Measurements from ENCODE around the gene MYBPC1.

MYBPC1 gene

GRCh38 chr12:101722392-101722791, 127.6 kb downstream of the MYBPC1 start:
- Histone ChIP-seq H3K14ac (ENCODE audit: low read length) (no peak overlapping the region), H3K9me3 (replicated peaks in 1 of 2; ENCODE audit: control insufficient read depth in 2 of 2, insufficient read depth in 1 of 2, low read depth in 1 of 2, low read length in 2 of 2) (no peaks in the 10 kb centered on the region), H3K4me1 (ENCODE audit: control insufficient read depth in 2 of 2, insufficient read depth in 1 of 2, low read depth in 1 of 2, low read length in 2 of 2) (no peaks in the 10 kb centered on the region), H2AK5ac (ENCODE audit: low read depth, low read length) (no peak overlapping the region), H3K79me1 (ENCODE audit: low read depth, low read length) (no peaks in the 10 kb centered on the region), H3K27me3 (ENCODE audit: control insufficient read depth in 3 of 3, insufficient read depth in 3 of 3, low read depth in 1 of 3, low read length in 3 of 3) (no peaks in the 10 kb centered on the region), H3K36me3 (replicated peaks in 1 of 2; ENCODE audit: control insufficient read depth in 2 of 2, insufficient read depth in 2 of 2, low read length in 2 of 2) (peaks cover 0 to 2% of the 10 kb centered on the region in 2 donors), H3K18ac (ENCODE audit: low read length) (no peak overlapping the region), H3K27ac (replicated peaks; ENCODE audit: low read length) (no peak overlapping the region), H2BK5ac (ENCODE audit: low read length) (no peak overlapping the region), H3K4me3 (ENCODE audit: low read length in 2 of 2) (no peak overlapping the region), H3K4ac (ENCODE audit: low read length) (no peak overlapping the region), H4K91ac (ENCODE audit: low read depth, low read length, poor library complexity) (no peak overlapping the region), H3K9ac (ENCODE audit: low read depth, low read length, poor library complexity) (no peak overlapping the region), H3K23ac (ENCODE audit: low read depth, low read length, poor library complexity) (no peak overlapping the region), H2AFZ (ENCODE audit: low read length) (no peak overlapping the region), H2BK120ac (ENCODE audit: low read depth, low read length) (no peak overlapping the region), H2BK12ac (ENCODE audit: low read length) (no peak overlapping the region), H2BK15ac (ENCODE audit: low read length) (no peak overlapping the region), H3K4me2 (ENCODE audit: insufficient read depth, low read length, poor library complexity, severe bottlenecking) (no peak overlapping the region), H4K8ac (ENCODE audit: low read depth, low read length) (no peak overlapping the region)
- DNase-seq (ENCODE audit: low spot score) = no peak
- WGBS, 2 donors (ENCODE audit: extremely low coverage in 2 of 2, insufficient read length in 2 of 2, insufficient replicate concordance in 1 of 2) = no CpG with 5 or more reads among the region's 4 CpGs

GRCh38 chr12:101727098-101727497, 132.3 kb downstream of the MYBPC1 start:
- H3K4me1 ChIP-seq (ENCODE audit: control insufficient read depth in 2 of 2, insufficient read depth in 1 of 2, low read depth in 1 of 2, low read length in 2 of 2) = no peaks in the 10 kb centered on the region
- no peak overlapping the region for H3K23ac ChIP-seq (ENCODE audit: low read depth, low read length, poor library complexity)
- no peak overlapping the region for H2AFZ ChIP-seq (ENCODE audit: low read length)
- no peak overlapping the region for H3K4ac ChIP-seq (ENCODE audit: low read length)
- H2BK5ac ChIP-seq (ENCODE audit: low read length) = no peak overlapping the region
- H3K4me2 ChIP-seq (ENCODE audit: insufficient read depth, low read length, poor library complexity, severe bottlenecking) = no peak overlapping the region
- no peak overlapping the region for H4K91ac ChIP-seq (ENCODE audit: low read depth, low read length, poor library complexity)
- DNase-seq (ENCODE audit: low spot score) = no peak
- no peak overlapping the region for H3K27ac ChIP-seq (replicated peaks; ENCODE audit: low read length)
- H3K36me3 ChIP-seq (replicated peaks in 1 of 2; ENCODE audit: control insufficient read depth in 2 of 2, insufficient read depth in 2 of 2, low read length in 2 of 2) = peaks cover 0 to 2% of the 10 kb centered on the region in 2 donors
- H4K8ac ChIP-seq (ENCODE audit: low read depth, low read length) = no peak overlapping the region
- H2BK15ac ChIP-seq (ENCODE audit: low read length) = no peak overlapping the region
- H2AK5ac ChIP-seq (ENCODE audit: low read depth, low read length) = no peak overlapping the region
- H3K27me3 ChIP-seq (ENCODE audit: control insufficient read depth in 3 of 3, insufficient read depth in 3 of 3, low read depth in 1 of 3, low read length in 3 of 3) = no peaks in the 10 kb centered on the region
- no peaks in the 10 kb centered on the region for H3K9me3 ChIP-seq (replicated peaks in 1 of 2; ENCODE audit: control insufficient read depth in 2 of 2, insufficient read depth in 1 of 2, low read depth in 1 of 2, low read length in 2 of 2)
- H3K4me3 ChIP-seq (ENCODE audit: low read length in 2 of 2) = no peak overlapping the region
- no peak overlapping the region for H3K18ac ChIP-seq (ENCODE audit: low read length)
- H2BK12ac ChIP-seq (ENCODE audit: low read length) = no peak overlapping the region
- H3K14ac ChIP-seq (ENCODE audit: low read length) = no peak overlapping the region
- H3K79me1 ChIP-seq (ENCODE audit: low read depth, low read length) = no peaks in the 10 kb centered on the region
- H2BK120ac ChIP-seq (ENCODE audit: low read depth, low read length) = no peak overlapping the region
- H3K9ac ChIP-seq (ENCODE audit: low read depth, low read length, poor library complexity) = no peak overlapping the region

GRCh38 chr12:101729842-101730241, 135.1 kb downstream of the MYBPC1 start:
- Histone ChIP-seq H3K4ac (ENCODE audit: low read length) (no peak overlapping the region), H3K23ac (ENCODE audit: low read depth, low read length, poor library complexity) (no peak overlapping the region), H3K27ac (replicated peaks; ENCODE audit: low read length) (no peak overlapping the region), H3K9me3 (replicated peaks in 1 of 2; ENCODE audit: control insufficient read depth in 2 of 2, insufficient read depth in 1 of 2, low read depth in 1 of 2, low read length in 2 of 2) (no peaks in the 10 kb centered on the region), H3K14ac (ENCODE audit: low read length) (no peak overlapping the region), H3K4me3 (ENCODE audit: low read length in 2 of 2) (no peak overlapping the region), H2AK5ac (ENCODE audit: low read depth, low read length) (no peak overlapping the region), H2BK15ac (ENCODE audit: low read length) (no peak overlapping the region), H4K8ac (ENCODE audit: low read depth, low read length) (no peak overlapping the region), H2BK5ac (ENCODE audit: low read length) (no peak overlapping the region), H2AFZ (ENCODE audit: low read length) (no peak overlapping the region), H4K91ac (ENCODE audit: low read depth, low read length, poor library complexity) (no peak overlapping the region), H3K36me3 (replicated peaks in 1 of 2; ENCODE audit: control insufficient read depth in 2 of 2, insufficient read depth in 2 of 2, low read length in 2 of 2) (peaks cover 0 to 3% of the 10 kb centered on the region in 2 donors), H3K27me3 (ENCODE audit: control insufficient read depth in 3 of 3, insufficient read depth in 3 of 3, low read depth in 1 of 3, low read length in 3 of 3) (no peaks in the 10 kb centered on the region), H2BK120ac (ENCODE audit: low read depth, low read length) (no peak overlapping the region), H3K79me1 (ENCODE audit: low read depth, low read length) (no peaks in the 10 kb centered on the region), H3K4me2 (ENCODE audit: insufficient read depth, low read length, poor library complexity, severe bottlenecking) (no peak overlapping the region), H3K9ac (ENCODE audit: low read depth, low read length, poor library complexity) (no peak overlapping the region), H3K18ac (ENCODE audit: low read length) (no peak overlapping the region), H2BK12ac (ENCODE audit: low read length) (no peak overlapping the region), H3K4me1 (ENCODE audit: control insufficient read depth in 2 of 2, insufficient read depth in 1 of 2, low read depth in 1 of 2, low read length in 2 of 2) (no peaks in the 10 kb centered on the region)
- DNase-seq (ENCODE audit: low spot score) = no peak

GRCh38 chr12:101732318-101732717, 137.5 kb downstream of the MYBPC1 start:
- Histone ChIP-seq H2BK5ac (ENCODE audit: low read length) (no peak overlapping the region), H3K4me2 (ENCODE audit: insufficient read depth, low read length, poor library complexity, severe bottlenecking) (no peak overlapping the region), H2BK120ac (ENCODE audit: low read depth, low read length) (no peak overlapping the region), H3K4me1 (ENCODE audit: control insufficient read depth in 2 of 2, insufficient read depth in 1 of 2, low read depth in 1 of 2, low read length in 2 of 2) (no peaks in the 10 kb centered on the region), H2AK5ac (ENCODE audit: low read depth, low read length) (no peak overlapping the region), H2BK15ac (ENCODE audit: low read length) (no peak overlapping the region), H2BK12ac (ENCODE audit: low read length) (no peak overlapping the region), H3K27me3 (ENCODE audit: control insufficient read depth in 3 of 3, insufficient read depth in 3 of 3, low read depth in 1 of 3, low read length in 3 of 3) (no peaks in the 10 kb centered on the region), H3K18ac (ENCODE audit: low read length) (no peak overlapping the region), H3K4me3 (ENCODE audit: low read length in 2 of 2) (no peak overlapping the region), H3K9me3 (replicated peaks in 1 of 2; ENCODE audit: control insufficient read depth in 2 of 2, insufficient read depth in 1 of 2, low read depth in 1 of 2, low read length in 2 of 2) (no peaks in the 10 kb centered on the region), H2AFZ (ENCODE audit: low read length) (no peak overlapping the region), H3K23ac (ENCODE audit: low read depth, low read length, poor library complexity) (no peak overlapping the region), H4K91ac (ENCODE audit: low read depth, low read length, poor library complexity) (no peak overlapping the region), H3K27ac (replicated peaks; ENCODE audit: low read length) (no peak overlapping the region), H3K14ac (ENCODE audit: low read length) (no peak overlapping the region), H4K8ac (ENCODE audit: low read depth, low read length) (no peak overlapping the region), H3K4ac (ENCODE audit: low read length) (no peak overlapping the region), H3K9ac (ENCODE audit: low read depth, low read length, poor library complexity) (no peak overlapping the region), H3K36me3 (replicated peaks in 1 of 2; ENCODE audit: control insufficient read depth in 2 of 2, insufficient read depth in 2 of 2, low read length in 2 of 2) (peaks cover 0 to 3% of the 10 kb centered on the region in 2 donors), H3K79me1 (ENCODE audit: low read depth, low read length) (no peaks in the 10 kb centered on the region)
- no peak for DNase-seq (ENCODE audit: low spot score)
- WGBS, 2 donors (ENCODE audit: extremely low coverage in 2 of 2, insufficient read length in 2 of 2, insufficient replicate concordance in 1 of 2) = no CpG with 5 or more reads among the region's 1 CpG

All from neuronal stem cell (in vitro differentiated cells).